ENCODE measurements around the gene MAGEA9B.

- no peak for TF ChIP-seq POLR2A (IDR thresholded peaks at IDR 0.05; ENCODE audit: low read length)
- TF ChIP-seq GATA1 (IDR thresholded peaks at IDR 0.05; ENCODE audit: low read depth, low read length), result no peak
These were observed 19.4 kb downstream of the MAGEA9B start for GRCh38 chrX:149567621-149568417.

Measured in erythroblast (primary cell).